GM19463 (cell line): Measurements from ENCODE around the gene WHRN.
A peak's percentile ranks its signal among the peaks of the same experiment; 100 is the strongest.

ENCODE experiments used
- ATAC-seq: cut with Tn5 transposase; IDR thresholded peaks from one replicate; pipeline ENCODE4 v1.9.1; 2021; ENCODE audit warnings: mild to moderate bottlenecking, moderate library complexity; ENCODE audit not compliant: unreplicated experiment

WHRN gene

DNA sequence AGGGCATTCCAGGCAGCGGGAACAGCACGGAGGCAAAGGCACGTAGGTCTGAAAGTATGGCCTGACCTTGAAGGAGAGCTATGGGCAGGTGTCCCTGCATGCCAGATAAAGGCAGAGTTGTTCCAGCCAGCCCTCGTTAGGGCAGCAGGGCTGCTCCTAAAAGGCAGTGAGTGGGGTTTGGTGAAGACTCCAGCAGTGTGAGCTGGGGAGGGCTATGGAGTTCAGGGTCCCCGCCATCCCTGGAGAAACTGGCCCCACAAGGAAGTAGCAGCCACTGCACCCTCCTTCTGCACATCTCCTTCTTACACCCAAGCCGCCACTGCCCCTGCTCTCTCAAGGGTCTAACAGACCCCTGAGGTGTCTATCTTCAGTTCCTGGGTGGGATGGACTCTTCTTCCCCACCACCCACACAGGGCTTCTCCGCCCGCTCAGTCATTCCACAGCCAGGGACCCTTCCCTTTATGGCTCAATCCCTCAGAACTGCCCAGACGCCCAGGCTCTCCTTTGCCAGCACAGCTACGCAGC is 118.8 kb downstream of the WHRN start:
- ATAC-seq: no peak

DNA sequence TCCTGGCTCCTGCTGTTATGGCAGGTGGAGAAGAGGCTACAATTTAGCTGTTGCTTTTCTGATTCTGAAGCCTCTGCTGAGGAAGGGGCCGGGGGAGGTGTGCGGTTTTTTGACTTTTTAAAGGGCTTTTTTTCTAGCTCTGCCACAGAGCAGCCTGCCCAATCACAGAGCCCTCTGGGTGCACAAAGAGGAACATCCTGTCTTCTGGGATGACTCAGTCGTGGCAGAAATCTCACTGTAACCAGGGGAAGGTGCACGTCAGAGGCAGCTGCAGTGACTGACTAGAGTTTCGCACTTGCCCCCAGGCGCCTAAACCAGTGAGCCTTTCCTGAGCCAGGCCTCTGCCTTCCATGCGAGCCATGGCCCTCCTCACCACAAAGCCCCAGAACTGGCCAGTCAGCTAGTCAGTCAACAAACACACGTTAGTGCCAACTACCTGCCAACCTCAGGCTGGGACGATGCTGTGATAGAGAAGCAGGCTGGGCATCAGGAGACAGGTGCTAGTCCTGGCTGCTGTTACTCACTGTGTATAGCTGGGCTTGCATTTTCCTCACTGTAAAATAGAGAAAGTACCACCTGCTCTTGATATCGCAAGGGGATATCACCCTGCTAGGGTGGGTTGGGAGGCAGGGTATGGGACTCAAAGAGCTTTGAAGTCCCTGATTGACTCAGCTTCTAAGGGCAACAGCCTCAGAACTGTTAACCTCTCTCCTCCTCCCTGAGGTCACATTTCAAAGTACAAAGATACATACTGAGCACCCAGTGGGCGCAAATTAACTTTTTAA is 119.7 kb downstream of the WHRN start:
- peak; percentile 83 for ATAC-seq

DNA sequence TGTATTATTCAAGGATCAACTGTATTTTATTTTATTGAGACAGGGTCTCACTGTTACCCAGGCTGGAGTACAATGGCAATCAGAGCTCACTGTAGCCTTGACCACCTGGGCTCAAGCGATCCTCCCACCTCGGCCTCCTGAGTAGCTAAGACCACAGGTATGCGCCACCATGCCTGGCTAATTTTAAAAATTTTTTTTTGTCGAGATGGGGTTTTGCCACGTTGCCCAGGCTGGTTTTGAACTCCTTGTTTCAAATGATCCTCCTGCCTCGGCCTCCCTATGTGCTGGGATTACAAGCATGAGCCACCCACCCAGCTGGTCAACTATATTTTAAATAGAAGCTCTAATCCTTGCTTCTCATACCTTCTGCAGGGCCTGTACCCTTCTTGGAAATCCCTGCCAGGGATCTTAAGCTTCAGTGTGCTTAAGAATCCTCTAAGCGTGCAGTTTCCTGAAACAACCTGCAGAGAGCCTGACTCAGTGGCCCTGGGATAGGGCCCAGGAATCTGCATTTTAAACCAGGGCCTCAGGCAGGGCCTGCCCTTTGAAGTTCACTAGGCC is 120.4 kb downstream of the WHRN start:
- no peak for ATAC-seq

DNA sequence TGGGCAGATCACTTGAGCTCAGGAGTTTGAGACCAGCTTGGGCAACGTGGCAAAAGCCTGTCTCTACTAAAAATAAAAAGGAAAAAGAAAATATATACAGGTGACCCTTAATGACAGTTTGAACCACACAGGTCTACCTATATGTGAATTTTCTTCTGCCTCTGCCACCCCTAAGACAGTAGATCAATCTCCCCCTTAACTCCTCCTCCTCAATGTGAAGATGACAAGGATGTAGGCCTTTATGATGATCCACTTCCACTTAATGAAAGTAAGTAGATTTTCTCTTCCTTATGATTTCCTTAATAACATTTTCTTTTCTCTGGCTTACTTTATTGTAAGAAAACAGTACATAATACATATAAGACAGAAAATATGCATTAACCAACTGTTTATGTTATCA is 120.9 kb downstream of the WHRN start:
- no peak for ATAC-seq

DNA sequence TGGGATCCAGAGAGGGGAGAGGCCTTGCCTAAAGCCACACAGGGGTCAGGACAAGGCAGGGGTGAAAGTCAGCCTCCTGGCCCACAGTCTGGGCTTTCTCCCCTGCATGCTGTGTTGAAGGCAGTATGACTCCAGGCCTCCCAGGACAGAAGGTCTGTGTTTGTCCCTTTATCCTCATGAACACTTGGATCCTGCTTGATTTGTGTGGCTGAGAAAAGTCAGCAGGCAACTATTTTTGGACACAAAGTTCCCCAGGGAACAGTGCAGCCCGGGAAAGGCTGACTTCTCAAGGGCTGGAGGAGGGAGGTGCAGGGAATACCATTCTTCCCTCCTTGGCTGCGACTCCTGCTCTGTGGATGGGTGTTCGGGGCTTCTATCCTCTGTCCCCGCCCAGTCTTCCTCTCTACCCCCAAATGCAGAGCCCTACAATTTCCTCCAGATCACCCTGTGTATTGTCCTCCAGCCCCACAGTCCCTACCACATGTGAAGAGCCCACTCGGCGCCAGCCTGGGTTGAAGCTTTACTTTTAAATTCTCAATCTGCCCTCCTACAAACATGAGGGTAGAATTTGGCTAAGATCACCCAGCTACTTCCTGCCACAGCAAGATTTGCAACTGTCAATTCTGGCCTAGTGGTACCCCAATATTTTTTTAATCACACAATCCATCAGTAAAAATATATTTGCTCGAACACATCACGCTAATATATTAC is 121.6 kb downstream of the WHRN start:
- ATAC-seq: no peak

DNA sequence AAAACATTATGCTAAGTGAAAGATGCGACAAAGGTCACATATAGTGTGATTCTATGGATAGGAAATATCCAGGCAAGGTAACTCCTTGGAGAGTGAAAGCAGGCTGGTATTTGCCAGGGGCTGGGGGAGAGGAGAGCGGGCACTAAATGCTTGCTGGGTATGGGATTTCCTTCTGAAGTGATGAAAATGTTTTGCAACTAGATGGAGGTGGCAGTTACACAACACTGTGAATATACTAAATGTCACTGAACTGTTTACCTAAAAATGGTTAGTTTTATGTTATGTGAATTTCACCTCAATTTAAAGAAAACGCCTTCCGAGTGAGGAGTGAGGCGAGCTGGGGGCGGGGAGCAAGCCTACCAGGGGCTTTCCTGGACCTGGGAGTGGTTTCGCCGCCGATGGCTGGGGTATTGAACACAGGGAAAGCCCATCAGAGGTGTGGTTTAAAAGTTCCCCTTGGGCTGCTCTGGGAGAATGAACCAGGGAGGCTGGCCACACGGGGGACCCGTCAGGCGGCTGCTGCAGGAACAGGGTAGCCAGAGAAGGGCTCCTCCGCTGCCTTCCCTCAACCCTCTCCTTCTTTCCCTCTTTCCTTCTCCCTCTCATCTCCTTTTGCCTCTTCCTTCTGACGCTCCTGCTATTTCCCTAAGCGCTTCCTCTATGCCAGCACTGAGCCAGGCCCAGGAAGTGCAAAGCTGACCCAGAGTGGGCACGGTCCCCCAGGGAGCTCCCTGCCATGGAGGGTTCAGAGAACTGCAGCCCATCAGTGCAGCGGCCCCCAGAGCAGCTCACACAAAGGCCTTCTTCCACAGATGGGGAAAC is 122.4 kb downstream of the WHRN start:
- no peak for ATAC-seq

DNA sequence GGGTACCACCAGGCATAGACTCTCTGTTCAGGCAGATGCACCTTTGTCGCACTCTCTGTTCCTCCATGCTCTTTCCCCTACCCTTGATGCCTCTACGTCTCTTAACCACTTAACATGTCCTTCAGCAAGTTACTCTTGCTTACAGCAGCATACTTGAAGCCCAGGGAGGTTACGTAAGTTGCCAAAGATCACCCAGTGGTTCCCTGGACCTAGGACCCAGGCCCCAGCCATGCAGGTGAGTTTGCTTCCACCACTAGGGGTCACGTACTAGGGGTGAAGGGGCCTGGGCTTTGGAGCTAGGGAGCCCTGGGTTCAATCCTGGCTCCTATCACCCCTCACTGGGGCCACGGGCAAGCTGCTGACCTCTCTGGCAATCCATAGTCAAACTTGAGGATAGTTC is 126.4 kb downstream of the WHRN start:
- no peak for ATAC-seq

DNA sequence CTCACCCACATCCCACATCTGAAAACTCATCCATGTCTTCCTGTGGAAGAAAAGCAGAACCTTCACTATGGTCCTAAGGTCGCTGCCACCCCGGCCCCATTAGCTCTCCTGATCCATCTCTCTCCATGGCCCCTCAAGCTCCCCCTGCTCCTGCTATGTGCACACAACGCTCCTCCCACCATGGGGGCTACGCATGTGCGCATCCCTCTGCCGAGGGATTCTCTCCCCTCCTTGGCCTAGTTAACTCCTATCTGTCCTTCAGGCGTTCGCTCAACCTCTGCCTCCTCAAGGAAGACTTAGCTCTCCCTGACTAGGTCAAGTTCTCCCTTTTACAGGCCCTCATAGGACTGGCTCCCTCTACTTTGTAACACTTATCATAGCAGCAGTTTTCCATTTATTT is 127.3 kb downstream of the WHRN start:
- no peak for ATAC-seq

DNA sequence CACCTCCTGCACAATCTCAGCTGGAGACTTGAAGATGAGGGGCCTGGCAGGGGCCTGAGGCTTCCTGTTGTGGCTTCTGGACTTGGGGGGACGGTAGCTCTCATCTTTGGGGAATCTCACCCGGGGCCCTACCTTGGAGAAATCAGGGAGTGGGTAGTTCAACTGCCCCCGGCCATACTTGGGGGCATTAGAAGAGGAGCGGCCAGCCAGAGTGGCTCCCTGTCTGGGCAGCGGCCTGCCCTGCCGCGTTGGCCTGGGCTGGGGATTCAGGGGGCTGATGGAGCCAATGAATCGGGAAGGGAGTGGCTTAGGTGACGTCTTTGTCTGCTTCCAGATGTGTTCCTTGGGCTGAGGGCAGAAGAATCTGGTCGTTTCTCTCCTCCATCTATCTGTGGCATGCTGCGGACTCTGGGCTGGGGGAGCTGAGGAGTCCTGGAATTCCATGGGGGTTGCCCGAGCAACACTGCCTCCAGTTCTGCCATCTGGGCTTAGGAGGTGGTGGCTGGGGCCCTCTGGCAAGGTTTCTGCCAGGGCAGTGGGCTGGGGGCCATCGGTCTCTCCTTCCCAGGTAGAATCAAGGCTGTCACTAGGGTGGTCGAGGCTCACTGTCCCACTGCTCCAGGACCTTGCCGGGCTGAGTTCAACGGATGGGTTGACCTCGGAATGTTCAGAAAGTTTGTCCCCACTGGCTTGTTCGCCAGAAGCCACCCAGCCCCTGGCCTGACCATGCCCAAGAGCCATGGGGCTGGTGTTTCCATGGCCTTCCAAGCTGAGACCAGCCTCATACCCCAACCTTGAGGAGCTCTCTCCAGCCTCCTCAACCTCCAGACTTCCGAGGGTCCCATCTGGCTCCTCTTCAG is 128.5 kb downstream of the WHRN start:
- no peak for ATAC-seq

DNA sequence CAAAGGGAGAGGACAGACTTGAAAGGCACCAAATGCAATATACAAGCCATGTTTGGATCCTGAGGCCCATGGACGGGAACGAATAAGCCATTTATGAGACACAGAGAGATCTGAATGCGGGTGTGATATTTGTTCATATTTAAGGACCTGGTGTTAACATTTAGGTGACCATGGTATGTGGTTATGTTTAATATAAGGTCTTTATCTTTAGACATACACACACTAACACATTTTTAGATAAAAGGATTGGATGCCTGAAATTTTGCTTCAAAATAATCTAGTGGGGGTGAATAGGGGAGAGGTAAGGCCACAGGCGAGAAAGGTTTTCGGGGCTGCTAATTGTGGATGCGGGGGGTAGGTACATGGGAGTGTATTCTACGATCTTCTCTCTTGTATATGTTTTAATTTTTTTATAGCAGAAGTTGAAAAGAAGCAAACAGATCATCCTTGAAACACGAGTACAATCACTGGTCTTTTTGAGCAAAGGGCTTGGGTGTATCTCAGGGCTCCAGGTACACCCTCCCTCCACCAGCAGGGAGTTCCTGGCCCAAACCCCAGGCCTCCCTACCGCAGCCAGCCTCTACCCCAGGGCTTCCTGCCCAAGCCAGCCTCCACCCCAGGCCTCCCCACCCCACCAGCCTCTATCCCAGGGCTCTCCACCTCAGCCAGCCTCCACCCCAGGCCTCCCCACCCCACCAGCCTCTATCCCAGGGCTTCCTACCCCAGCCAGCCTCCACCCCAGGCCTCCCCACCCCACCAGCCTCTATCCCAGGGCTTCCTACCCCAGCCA is 129.7 kb downstream of the WHRN start:
- no peak for ATAC-seq

DNA sequence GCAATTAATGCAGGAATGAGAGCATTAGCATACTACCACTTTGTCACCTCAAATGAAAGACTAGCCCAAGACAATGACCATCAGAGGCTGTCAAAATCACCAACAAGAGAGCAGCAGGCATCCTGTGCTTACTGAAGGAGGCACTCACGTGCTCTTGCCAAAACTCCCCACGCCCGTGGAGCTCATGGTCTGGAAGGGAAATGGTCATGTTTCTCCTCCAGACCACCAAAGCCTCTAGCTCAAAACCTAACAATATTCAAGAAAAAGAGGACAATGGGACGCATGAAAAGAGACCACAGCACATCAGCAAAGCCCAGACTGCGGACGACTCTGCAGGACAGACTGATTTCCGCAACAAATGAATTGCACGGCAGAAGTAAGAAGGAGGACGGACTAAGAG is 130.3 kb downstream of the WHRN start:
- no peak for ATAC-seq

DNA sequence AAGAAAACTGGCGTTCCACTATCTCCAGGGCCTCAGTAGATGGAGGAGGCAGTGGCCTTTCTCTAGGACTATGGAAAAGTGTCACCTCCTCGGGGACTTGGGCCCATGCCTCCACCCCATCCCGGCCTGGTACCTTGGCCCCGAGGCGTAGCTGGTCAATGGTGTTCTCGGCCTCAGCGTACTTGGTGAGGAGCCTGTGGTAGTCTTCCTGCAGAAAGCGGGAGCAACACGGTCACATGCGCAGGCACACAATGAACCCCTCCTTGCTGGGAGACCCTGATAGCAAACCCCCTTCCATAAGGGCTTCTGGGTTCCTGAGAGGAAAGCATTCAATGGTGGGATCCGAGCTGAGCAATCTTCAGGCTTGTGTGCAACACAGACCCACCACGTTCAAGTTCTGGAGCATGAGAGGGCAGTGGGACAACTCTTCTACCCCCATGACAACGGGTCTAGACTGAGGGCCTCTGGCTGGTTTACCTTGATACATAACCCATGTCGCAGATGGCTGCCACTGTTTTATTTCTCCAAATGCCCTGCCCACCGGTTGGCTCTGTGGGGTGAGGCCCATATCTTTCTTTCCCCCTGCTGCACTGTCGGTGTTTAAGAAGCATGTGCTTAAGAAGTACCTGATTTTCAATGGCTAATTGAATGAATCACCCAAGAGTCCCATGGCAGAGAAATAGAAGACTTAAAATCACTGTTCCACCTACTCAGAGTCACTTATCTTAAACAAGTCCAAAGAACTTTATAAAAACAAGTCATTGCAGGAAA is 131.1 kb downstream of the WHRN start:
- no peak for ATAC-seq

DNA sequence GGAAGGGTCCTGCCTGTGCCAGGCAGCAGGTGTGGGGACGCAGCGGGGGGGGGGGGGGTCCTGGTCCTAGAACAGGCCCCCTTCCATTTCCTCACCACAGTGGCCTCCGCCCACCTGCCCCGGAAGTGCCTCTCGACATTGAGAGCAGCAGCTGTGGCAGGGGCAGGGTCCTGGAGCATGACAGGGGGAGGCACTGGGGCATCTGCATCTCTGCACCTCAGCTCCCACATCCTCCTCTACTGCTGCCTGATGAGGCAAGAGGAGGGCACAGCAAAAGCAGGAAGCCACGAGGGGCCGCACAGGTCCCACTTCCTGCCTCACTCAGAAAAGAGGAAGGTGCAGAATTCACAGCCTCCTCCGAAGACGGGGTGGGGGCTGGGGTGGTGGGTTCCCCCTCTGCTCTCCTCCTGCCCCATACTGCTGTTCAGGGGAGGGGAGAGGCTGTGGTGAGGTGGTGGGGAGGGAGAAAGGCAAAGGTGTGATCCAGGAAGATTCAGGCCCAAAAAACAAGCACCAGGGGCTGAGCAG is 132.3 kb downstream of the WHRN start:
- ATAC-seq: peak; percentile 94

DNA sequence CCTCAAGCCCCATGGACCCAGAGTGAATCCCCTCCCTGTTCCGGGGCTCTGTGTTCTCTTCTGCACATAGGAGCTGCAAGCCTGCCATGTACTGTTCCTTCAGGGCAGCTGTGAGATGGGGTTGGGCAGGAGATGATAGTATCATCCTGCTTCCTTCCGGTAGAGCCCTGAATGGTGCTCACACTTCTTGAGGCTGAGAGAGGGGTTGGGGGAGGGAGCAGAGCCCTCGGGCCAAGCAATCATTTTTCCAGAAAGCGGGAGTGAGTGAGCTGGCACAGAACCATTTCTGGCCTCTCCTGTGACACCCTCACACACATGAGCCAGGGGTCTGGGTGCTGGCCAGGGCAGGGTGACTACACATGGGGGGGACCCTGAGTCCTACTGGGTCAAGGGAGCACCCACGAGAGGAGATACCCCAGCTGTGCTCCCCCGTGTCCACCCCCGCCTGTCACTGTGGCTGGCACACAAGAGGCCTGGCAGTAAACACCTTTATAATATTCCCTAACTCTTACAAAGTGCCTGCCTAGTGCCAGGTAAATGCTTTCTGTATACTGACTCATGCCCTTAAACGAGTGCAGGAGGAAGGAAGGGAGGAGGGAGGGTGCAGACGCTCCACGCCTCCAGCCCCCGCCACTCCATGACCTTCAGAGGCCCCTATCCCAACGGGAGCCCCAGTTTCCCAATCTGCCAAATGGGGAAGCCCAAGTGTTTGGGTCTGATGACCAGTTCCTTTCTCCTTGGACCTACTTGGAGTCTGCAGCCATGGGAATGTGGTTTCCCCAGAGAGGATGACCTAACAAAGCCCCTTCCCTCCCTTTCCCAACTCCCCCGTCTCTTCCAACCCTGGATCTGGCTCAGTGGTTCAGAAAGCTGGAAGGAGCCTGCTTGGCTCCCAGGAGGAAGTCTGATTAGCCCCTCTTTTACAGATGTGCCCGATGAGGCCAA is 133.0 kb downstream of the WHRN start:
- no peak for ATAC-seq

DNA sequence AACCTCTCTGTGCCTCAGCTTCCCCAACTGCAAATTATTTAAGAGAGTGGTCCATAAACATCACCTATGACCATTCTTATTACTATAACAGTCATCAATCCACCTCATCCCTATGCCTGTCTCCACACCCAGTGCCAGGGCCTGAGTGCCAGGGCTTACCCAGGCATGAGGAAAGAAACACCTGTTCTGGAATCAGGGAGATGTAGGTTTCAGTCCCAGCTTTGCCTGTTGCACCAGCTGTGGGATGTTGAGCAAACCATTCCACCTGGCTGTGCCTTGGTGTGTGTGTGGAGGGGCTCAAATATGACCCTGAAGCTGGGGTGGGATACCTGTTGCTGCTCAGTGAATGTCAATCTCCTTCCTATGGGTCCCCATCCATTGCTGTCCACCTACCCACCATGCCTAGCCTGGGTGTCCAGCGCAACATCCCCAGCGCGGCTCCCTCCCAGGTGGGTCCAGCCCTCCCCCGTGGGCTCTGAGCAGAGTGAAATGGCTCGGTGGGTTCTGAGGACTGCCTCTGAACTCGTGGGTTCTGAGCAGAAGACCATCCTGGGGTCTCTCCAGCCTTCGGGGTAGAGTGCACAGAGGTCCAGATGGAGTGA is 133.8 kb downstream of the WHRN start:
- no peak for ATAC-seq

DNA sequence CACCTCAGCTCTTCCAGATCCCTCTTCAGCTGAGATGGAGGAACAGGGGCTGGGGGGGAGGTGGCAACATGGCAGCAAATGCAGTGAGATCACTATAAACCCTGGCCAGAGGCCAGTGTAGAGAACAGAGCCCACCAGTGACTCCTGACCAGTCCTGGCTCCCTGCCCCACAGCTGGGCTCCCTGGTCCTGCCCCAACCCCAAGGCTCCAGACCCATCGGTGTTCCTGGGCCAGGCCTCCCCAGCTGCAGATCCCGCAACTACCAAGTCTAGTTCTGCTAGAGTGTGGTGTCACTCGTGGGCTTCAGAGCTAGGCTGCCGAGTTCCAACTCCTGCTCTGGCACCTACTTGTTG is 134.3 kb downstream of the WHRN start:
- no peak for ATAC-seq
